VCaP (cell line): ENCODE results near the gene TMEM45B.

Experiments used
- H3K27ac ChIP-seq: fragments of 450-650 bp; 2 replicates; pipeline ENCODE4 v1.5.1; 2017
- CTCF ChIP-seq: fragments of 450-650 bp; conservative IDR thresholded peaks from 2 replicates; pipeline ENCODE4 v1.5.1; 2017; ENCODE audit warnings: mild to moderate bottlenecking, moderate library complexity

The TMEM45B gene

GRCh38 chr11:129778877-129779276 is 36.8 kb upstream of the TMEM45B start:
- peak overlapping the region; percentile 12; the same call in 1 of the 2 replicates for H3K27ac ChIP-seq
- TF ChIP-seq CTCF: no peak

GRCh38 chr11:129779342-129779741 is 36.3 kb upstream of the TMEM45B start:
- TF ChIP-seq CTCF: no peak
- peak overlapping the region; percentile 12; the same call in 1 of the 2 replicates for H3K27ac ChIP-seq

- H3K27ac ChIP-seq: peak overlapping the region; percentile 58
- TF ChIP-seq CTCF: peak; percentile 75
Observed at GRCh38 chr11:129785383-129786111, 30.1 kb upstream of the TMEM45B start.

- peak overlapping the region; percentile 58 for H3K27ac ChIP-seq
Observed at GRCh38 chr11:129786112-129786416, 29.6 kb upstream of the TMEM45B start.

- H3K27ac ChIP-seq: peak overlapping the region; percentile 70
- TF ChIP-seq CTCF: no peak
Observed at GRCh38 chr11:129787532-129788155, 28.0 kb upstream of the TMEM45B start.

GRCh38 chr11:129788278-129788677 is 27.4 kb upstream of the TMEM45B start:
- TF ChIP-seq CTCF: no peak
- H3K27ac ChIP-seq: peak overlapping the region; percentile 70

GRCh38 chr11:129790106-129790505 is 25.5 kb upstream of the TMEM45B start:
- peak overlapping the region; percentile 70 for H3K27ac ChIP-seq
- TF ChIP-seq CTCF: no peak

GRCh38 chr11:129791515-129791914 is 24.1 kb upstream of the TMEM45B start:
- H3K27ac ChIP-seq: no peak overlapping the region
- no peak for TF ChIP-seq CTCF
